ENCODE data around the gene RCN1.
A peak's percentile ranks its signal among the peaks of the same experiment; 100 is the strongest.

Gene RCN1

GRCh38 chr11:32090545-32091370 lies at the start of gene RCN1:
Gene RCN1 (plus strand): TSS chr11:32091074. CDS start chr11:32091197, 123 bp downstream.
- Histone ChIP-seq H3K27me3 (no peaks in the 10 kb centered on the region), H4K20me1 (peaks cover 6 to 37% (median 36%) of the 10 kb centered on the region in 11 experiments; a peak in 20 of 22 replicates), H3K4me3 (peak within 1 kb of the TSS; percentile 69 to 90 (median 82)), H3K9ac (peak within 1 kb of the TSS; percentile 93 to 99 (median 97)), H3K9me3 (replicated peaks in 1 of 11) (no peaks in the 10 kb centered on the region; a peak in 1 of 22 replicates), H3K4me2 (peak within 1 kb of the TSS; percentile 87 to 98 (median 94)), H3K36me3 (peaks cover 0 to 31% (median 25%) of the 10 kb centered on the region in 11 experiments; a peak in 17 of 22 replicates), H3K4me1 (peaks cover 38 to 64% (median 57%) of the 10 kb centered on the region in 10 experiments), H3K27ac (peak within 1 kb of the TSS; percentile 91 to 100 (median 98))
- no peak for TF ChIP-seq Cebpa-rat (IDR thresholded peaks at IDR 0.05)

GRCh38 chr11:32043737-32044136 lies 47.1 kb upstream of the RCN1 start:
- no peak for TF ChIP-seq Cebpa-rat (IDR thresholded peaks at IDR 0.05)
- H3K4me1 ChIP-seq, result peaks cover 0 to 13% (median 9%) of the 10 kb centered on the region in 10 experiments; a peak in 10 of 20 replicates

GRCh38 chr11:32044158-32044863 lies 46.6 kb upstream of the RCN1 start:
- H3K4me3 ChIP-seq, result no peak overlapping the region
- TF ChIP-seq Cebpa-rat (IDR thresholded peaks at IDR 0.05), result no peak
- H3K36me3 ChIP-seq, result no peaks in the 10 kb centered on the region
- H3K4me2 ChIP-seq, result peak overlapping the region in 7 of 11 experiments; percentile 5 to 48 (median 25); a peak in 9 of 22 replicates
- no peak overlapping the region for H3K27ac ChIP-seq
- H4K20me1 ChIP-seq, result no peaks in the 10 kb centered on the region
- H3K9ac ChIP-seq, result no peak overlapping the region
- H3K27me3 ChIP-seq, result no peaks in the 10 kb centered on the region
- H3K4me1 ChIP-seq, result peaks cover 0 to 13% (median 9%) of the 10 kb centered on the region in 10 experiments; a peak in 10 of 20 replicates
- no peaks in the 10 kb centered on the region for H3K9me3 ChIP-seq (replicated peaks in 1 of 11)

More at GRCh38 chr11:32043737-32044136, 47.1 kb upstream of the RCN1 start:
- H3K4me3 ChIP-seq, result no peak overlapping the region
- no peaks in the 10 kb centered on the region for H3K9me3 ChIP-seq (replicated peaks in 1 of 11)
- H3K4me2 ChIP-seq, result peak overlapping the region in 7 of 11 experiments; percentile 5 to 48 (median 25); a peak in 10 of 22 replicates
- no peak overlapping the region for H3K9ac ChIP-seq
- no peaks in the 10 kb centered on the region for H4K20me1 ChIP-seq
- H3K36me3 ChIP-seq, result no peaks in the 10 kb centered on the region
- no peaks in the 10 kb centered on the region for H3K27me3 ChIP-seq
- H3K27ac ChIP-seq, result no peak overlapping the region

GRCh38 chr11:32045456-32045855 lies 45.4 kb upstream of the RCN1 start:
- Histone ChIP-seq H3K36me3 (no peaks in the 10 kb centered on the region), H3K27me3 (no peaks in the 10 kb centered on the region), H3K4me2 (no peak overlapping the region), H3K27ac (no peak overlapping the region), H3K4me1 (peaks cover 0 to 13% (median 9%) of the 10 kb centered on the region in 10 experiments; a peak in 10 of 20 replicates), H3K9me3 (replicated peaks in 1 of 11) (no peaks in the 10 kb centered on the region), H3K4me3 (no peak overlapping the region), H4K20me1 (no peaks in the 10 kb centered on the region), H3K9ac (no peak overlapping the region)
- no peak for TF ChIP-seq Cebpa-rat (IDR thresholded peaks at IDR 0.05)

- Histone ChIP-seq H3K27ac (no peak overlapping the region), H3K9ac (no peak overlapping the region), H3K4me3 (no peak overlapping the region), H3K4me1 (peaks cover 0 to 29% (median 3%) of the 10 kb centered on the region in 10 experiments; a peak in 15 of 20 replicates), H3K27me3 (no peaks in the 10 kb centered on the region), H3K9me3 (replicated peaks in 1 of 11) (no peaks in the 10 kb centered on the region), H3K36me3 (no peaks in the 10 kb centered on the region), H3K4me2 (no peak overlapping the region), H4K20me1 (no peaks in the 10 kb centered on the region)
- no peak for TF ChIP-seq Cebpa-rat (IDR thresholded peaks at IDR 0.05)
These were observed 40.6 kb upstream of the RCN1 start for GRCh38 chr11:32050264-32050663.

- H3K9me3 ChIP-seq (replicated peaks in 1 of 11), result no peaks in the 10 kb centered on the region
- no peak for TF ChIP-seq Cebpa-rat (IDR thresholded peaks at IDR 0.05)
- H3K4me2 ChIP-seq, result peak overlapping the region in 5 of 11 experiments; percentile 4 to 27 (median 18); a peak in 7 of 22 replicates
- H4K20me1 ChIP-seq, result no peaks in the 10 kb centered on the region
- H3K27me3 ChIP-seq, result no peaks in the 10 kb centered on the region
- H3K36me3 ChIP-seq, result no peaks in the 10 kb centered on the region
- peaks cover 0 to 48% (median 21%) of the 10 kb centered on the region in 10 experiments; a peak in 17 of 20 replicates for H3K4me1 ChIP-seq
- no peak overlapping the region for H3K27ac ChIP-seq
- H3K4me3 ChIP-seq, result no peak overlapping the region
- H3K9ac ChIP-seq, result 0 out of 22 replicates have a peak overlapping the region, but pooled peaks of 1 of the 11 experiments have one; percentile 28
These were observed 38.7 kb upstream of the RCN1 start for GRCh38 chr11:32052215-32052614.

GRCh38 chr11:32053151-32053888 lies 37.6 kb upstream of the RCN1 start:
- no peak overlapping the region for H3K27ac ChIP-seq
- no peaks in the 10 kb centered on the region for H4K20me1 ChIP-seq
- H3K4me3 ChIP-seq, result no peak overlapping the region
- H3K4me1 ChIP-seq, result peaks cover 0 to 59% (median 32%) of the 10 kb centered on the region in 10 experiments; a peak in 17 of 20 replicates
- H3K36me3 ChIP-seq, result no peaks in the 10 kb centered on the region
- H3K4me2 ChIP-seq, result peak overlapping the region in 3 of 11 experiments; percentile 4 to 27 (median 21); a peak in 5 of 22 replicates
- no peak for TF ChIP-seq Cebpa-rat (IDR thresholded peaks at IDR 0.05)
- H3K27me3 ChIP-seq, result no peaks in the 10 kb centered on the region
- no peak overlapping the region for H3K9ac ChIP-seq
- no peaks in the 10 kb centered on the region for H3K9me3 ChIP-seq (replicated peaks in 1 of 11)

GRCh38 chr11:32055861-32056260 lies 35.0 kb upstream of the RCN1 start:
- H3K9me3 ChIP-seq (replicated peaks in 1 of 11), result no peaks in the 10 kb centered on the region
- H3K4me1 ChIP-seq, result peaks cover 0 to 66% (median 33%) of the 10 kb centered on the region in 10 experiments; a peak in 17 of 20 replicates
- H3K4me3 ChIP-seq, result peak overlapping the region in 2 of 10 experiments; percentile 7 to 29; a peak in 3 of 20 replicates
- H4K20me1 ChIP-seq, result no peaks in the 10 kb centered on the region
- H3K4me2 ChIP-seq, result peak overlapping the region in 9 of 11 experiments; percentile 24 to 77 (median 67); a peak in 19 of 22 replicates
- no peaks in the 10 kb centered on the region for H3K36me3 ChIP-seq
- peak overlapping the region in 6 of 11 experiments; percentile 44 to 66 (median 56); a peak in 11 of 22 replicates for H3K9ac ChIP-seq
- no peaks in the 10 kb centered on the region for H3K27me3 ChIP-seq
- TF ChIP-seq Cebpa-rat (IDR thresholded peaks at IDR 0.05), result no peak
- peak overlapping the region in 9 of 11 experiments; percentile 11 to 86 (median 80); a peak in 16 of 22 replicates for H3K27ac ChIP-seq
